ENCODE data around the gene SERPINI1. TPM values are rescaled to one million over a fixed set of nuclear protein-coding genes. Genes with fewer than 3 reads are reported as not detected.

Gene SERPINI1
- total RNA-seq, 1 experiment from 2014 or later, result 0.30 TPM

GRCh38 chr3:167835359-167835758, 99.8 kb downstream of the SERPINI1 start:
- Histone ChIP-seq H3K36me3 (ENCODE audit: insufficient read depth, low read length, poor library complexity, severe bottlenecking) (no peaks in the 10 kb centered on the region), H3K27me3 (replicated peaks; ENCODE audit: insufficient read depth, low read depth, low read length, poor library complexity) (peaks cover 8% of the 10 kb centered on the region), H3K4me1 (ENCODE audit: insufficient read depth, low read length, poor library complexity, severe bottlenecking) (no peaks in the 10 kb centered on the region), H3K27ac (ENCODE audit: low read depth, low read length, poor library complexity, severe bottlenecking) (no peak overlapping the region), H3K9me3 (ENCODE audit: low read depth, low read length, poor library complexity, severe bottlenecking) (no peaks in the 10 kb centered on the region), H3K4me3 (ENCODE audit: low read depth, low read length, poor library complexity, severe bottlenecking) (no peak overlapping the region)
- POLR2A ChIA-PET (ENCODE audit: low non-redundant PET), result no interaction called here
- intact Hi-C loops (cut with micrococcal nuclease; ENCODE audit: unreplicated experiment), result loop anchor here (5.0 kb wide), 1 partner anchor 47 kb away; no protein-coding TSS in a partner anchor
- no peak for TF ChIP-seq CTCF (conservative IDR thresholded peaks at IDR 0.05; ENCODE audit: low read depth, low read length)
- TF ChIP-seq EZH2 (IDR thresholded peaks at IDR 0.05; ENCODE audit: borderline replicate concordance, low read depth, low read length, poor library complexity, severe bottlenecking), result no peak
- no peak for DNase-seq (ENCODE audit: low spot score)
- CTCF ChIA-PET, result no interaction called here
- no TSS peak for BruUV-seq (replicated peaks)

GRCh38 chr3:167835953-167836352, 100.4 kb downstream of the SERPINI1 start:
- TF ChIP-seq EZH2 (IDR thresholded peaks at IDR 0.05; ENCODE audit: borderline replicate concordance, low read depth, low read length, poor library complexity, severe bottlenecking) (no peak), CTCF (conservative IDR thresholded peaks at IDR 0.05; ENCODE audit: low read depth, low read length) (no peak)
- Histone ChIP-seq H3K36me3 (ENCODE audit: insufficient read depth, low read length, poor library complexity, severe bottlenecking) (no peaks in the 10 kb centered on the region), H3K9me3 (ENCODE audit: low read depth, low read length, poor library complexity, severe bottlenecking) (no peaks in the 10 kb centered on the region), H3K27me3 (replicated peaks; ENCODE audit: insufficient read depth, low read depth, low read length, poor library complexity) (peaks cover 8% of the 10 kb centered on the region), H3K4me3 (ENCODE audit: low read depth, low read length, poor library complexity, severe bottlenecking) (no peak overlapping the region), H3K27ac (ENCODE audit: low read depth, low read length, poor library complexity, severe bottlenecking) (no peak overlapping the region), H3K4me1 (ENCODE audit: insufficient read depth, low read length, poor library complexity, severe bottlenecking) (no peaks in the 10 kb centered on the region)
- ChIA-PET POLR2A (ENCODE audit: low non-redundant PET) (no interaction called here), CTCF (no interaction called here)
- DNase-seq (ENCODE audit: low spot score), result no peak
- no TSS peak for BruUV-seq (replicated peaks)
- intact Hi-C loops (cut with micrococcal nuclease; ENCODE audit: unreplicated experiment), result loop anchor here (5.0 kb wide), 1 partner anchor 46 kb away; no protein-coding TSS in a partner anchor

GRCh38 chr3:167837466-167837865, 101.9 kb downstream of the SERPINI1 start:
- no peaks in the 10 kb centered on the region for H3K4me1 ChIP-seq (ENCODE audit: insufficient read depth, low read length, poor library complexity, severe bottlenecking)
- ChIA-PET POLR2A (ENCODE audit: low non-redundant PET) (no interaction called here), CTCF (no interaction called here)
- intact Hi-C loops (cut with micrococcal nuclease; ENCODE audit: unreplicated experiment), result loop anchor here (5.0 kb wide), 1 partner anchor 45 kb away; no protein-coding TSS in a partner anchor
- no peak overlapping the region for H3K27ac ChIP-seq (ENCODE audit: low read depth, low read length, poor library complexity, severe bottlenecking)
- no peaks in the 10 kb centered on the region for H3K9me3 ChIP-seq (ENCODE audit: low read depth, low read length, poor library complexity, severe bottlenecking)
- DNase-seq (ENCODE audit: low spot score), result no peak
- peaks cover 2% of the 10 kb centered on the region for H3K27me3 ChIP-seq (replicated peaks; ENCODE audit: insufficient read depth, low read depth, low read length, poor library complexity)
- BruUV-seq (replicated peaks), result no TSS peak
- no peak overlapping the region for H3K4me3 ChIP-seq (ENCODE audit: low read depth, low read length, poor library complexity, severe bottlenecking)
- TF ChIP-seq EZH2 (IDR thresholded peaks at IDR 0.05; ENCODE audit: borderline replicate concordance, low read depth, low read length, poor library complexity, severe bottlenecking) (no peak), CTCF (conservative IDR thresholded peaks at IDR 0.05; ENCODE audit: low read depth, low read length) (no peak; the same call in 1 of the 2 replicates)
- H3K36me3 ChIP-seq (ENCODE audit: insufficient read depth, low read length, poor library complexity, severe bottlenecking), result no peaks in the 10 kb centered on the region

Data from A673 (cell line).